Breast epithelium (tissue), 3 donors: Measurements from ENCODE around the gene UCK1.

Experiments used
- CTCF ChIP-seq, 3 donors: fragments of 450-650 bp; IDR thresholded peaks; one replicate each; pipeline ENCODE4 v1.5.1; 2016 to 2017; ENCODE audit warnings: antibody characterized with exemption in 3 of 3, mild to moderate bottlenecking in 3 of 3, moderate library complexity in 3 of 3
- POLR2A ChIP-seq: fragments of 450-650 bp; IDR thresholded peaks from one replicate; pipeline ENCODE4 v1.6.1; 2016; ENCODE audit warnings: antibody characterized with exemption, mild to moderate bottlenecking, moderate library complexity

- TF ChIP-seq CTCF (IDR thresholded peaks at IDR 0.05) (no peak), POLR2A (no peak)
These were observed 6.3 kb downstream of the UCK1 start for GRCh38 chr9:131524665-131525315.
